Testis (tissue), 2 donors: ENCODE measurements around the gene MCF2L.

ENCODE experiments used
- POLR2A ChIP-seq: fragments of 450-650 bp; IDR thresholded peaks from one replicate; pipeline ENCODE4 v1.6.1; 2017; ENCODE audit warnings: antibody characterized with exemption, mild to moderate bottlenecking, moderate library complexity
- TF ChIP-seq, protein P1 (sequence below), 3 experiments: fragments of 450-650 bp in 2 of 3; fragments of 200-600 bp in 1 of 3; sonication (generic) in 1 of 3; IDR thresholded peaks; one replicate each; pipeline ENCODE4 v1.5.1; 2016 to 2019; ENCODE audit warnings: antibody characterized with exemption in 3 of 3, mild to moderate bottlenecking in 2 of 3, moderate library complexity in 1 of 3

DNA sequence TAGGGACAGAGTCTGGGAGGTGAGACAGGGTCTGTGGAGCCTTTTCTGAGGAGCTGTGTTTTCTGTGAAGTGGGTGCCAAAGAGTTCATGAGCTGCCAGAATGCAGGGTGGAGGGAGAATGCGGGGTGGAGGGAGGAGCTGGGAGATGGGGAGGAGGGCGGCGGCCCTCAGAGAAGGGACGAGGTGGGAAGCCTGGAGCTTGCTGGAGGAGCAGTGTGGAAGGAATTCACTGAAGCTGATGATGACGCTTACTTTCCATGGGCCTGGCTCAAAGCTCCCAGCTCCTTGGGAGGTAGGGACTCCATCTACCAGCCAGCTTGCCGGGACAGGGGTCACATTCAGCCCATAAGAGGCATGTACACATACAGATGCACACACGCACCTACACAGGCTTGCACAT lies 62.5 kb downstream of the MCF2L start:
- TF ChIP-seq POLR2A: no peak
- TF ChIP-seq, protein P1, sequence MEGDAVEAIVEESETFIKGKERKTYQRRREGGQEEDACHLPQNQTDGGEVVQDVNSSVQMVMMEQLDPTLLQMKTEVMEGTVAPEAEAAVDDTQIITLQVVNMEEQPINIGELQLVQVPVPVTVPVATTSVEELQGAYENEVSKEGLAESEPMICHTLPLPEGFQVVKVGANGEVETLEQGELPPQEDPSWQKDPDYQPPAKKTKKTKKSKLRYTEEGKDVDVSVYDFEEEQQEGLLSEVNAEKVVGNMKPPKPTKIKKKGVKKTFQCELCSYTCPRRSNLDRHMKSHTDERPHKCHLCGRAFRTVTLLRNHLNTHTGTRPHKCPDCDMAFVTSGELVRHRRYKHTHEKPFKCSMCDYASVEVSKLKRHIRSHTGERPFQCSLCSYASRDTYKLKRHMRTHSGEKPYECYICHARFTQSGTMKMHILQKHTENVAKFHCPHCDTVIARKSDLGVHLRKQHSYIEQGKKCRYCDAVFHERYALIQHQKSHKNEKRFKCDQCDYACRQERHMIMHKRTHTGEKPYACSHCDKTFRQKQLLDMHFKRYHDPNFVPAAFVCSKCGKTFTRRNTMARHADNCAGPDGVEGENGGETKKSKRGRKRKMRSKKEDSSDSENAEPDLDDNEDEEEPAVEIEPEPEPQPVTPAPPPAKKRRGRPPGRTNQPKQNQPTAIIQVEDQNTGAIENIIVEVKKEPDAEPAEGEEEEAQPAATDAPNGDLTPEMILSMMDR (IDR thresholded peaks at IDR 0.05): no peak
